Tibial artery (tissue), 4 donors: ENCODE measurements around the gene VPS54.

Experiments
- DNase-seq, 2 donors: peaks; one replicate each; pipeline ENCODE4 v3.0.0-alpha.2; 2019
- H3K27ac ChIP-seq, 2 donors: fragments of 200-600 bp; sonication (generic) in 1 of 2; 1 replicate in 1 of 2; 2 replicates in 1 of 2; pipeline ENCODE4 v1.5.1; 2018 to 2019; ENCODE audit warnings: mild to moderate bottlenecking in 1 of 2
- H3K27me3 ChIP-seq, 2 donors: fragments of 200-600 bp; sonication (generic) in 1 of 2; one replicate each; pipeline versions ENCODE4 v1.5.1 to v1.6.0; 2016 to 2019
- H3K36me3 ChIP-seq, 3 donors: fragments of 200-600 bp; sonication (generic) in 2 of 3; one replicate each; pipeline ENCODE4 v1.5.1; 2016 to 2019; ENCODE audit warnings: mild to moderate bottlenecking in 2 of 3
- H3K4me1 ChIP-seq, 4 donors: fragments of 200-600 bp; sonication (generic) in 2 of 4; 1 replicate in 3 of 4; 2 replicates in 1 of 4; pipeline ENCODE4 v1.5.1; 2016 to 2019
- H3K4me3 ChIP-seq, 2 donors: fragments of 200-600 bp; sonication (generic) in 1 of 2; 1 replicate in 1 of 2; 2 replicates in 1 of 2; pipeline ENCODE4 v1.5.1; 2018 to 2019; ENCODE audit warnings: mild to moderate bottlenecking in 2 of 2
- H3K9me3 ChIP-seq, 3 donors: fragments of 200-600 bp; sonication (generic) in 1 of 3; one replicate each; pipeline ENCODE4 v1.5.1; 2016 to 2019
- intact Hi-C: fragments of 100-400 bp; cut with DNase I; formaldehyde crosslinking; loops from one replicate; pipeline ENCODE4 v1.15.0; 2023; ENCODE audit warnings: low total_unique reads
- TF ChIP-seq, protein P1 (sequence below), 2 experiments: fragments of 200-600 bp in 1 of 2; fragments of 450-650 bp in 1 of 2; IDR thresholded peaks; one replicate each; pipeline ENCODE4 v1.5.1; 2017 to 2019; ENCODE audit warnings: antibody characterized with exemption in 2 of 2, mild to moderate bottlenecking in 1 of 2, moderate library complexity in 1 of 2

Gene VPS54

DNA sequence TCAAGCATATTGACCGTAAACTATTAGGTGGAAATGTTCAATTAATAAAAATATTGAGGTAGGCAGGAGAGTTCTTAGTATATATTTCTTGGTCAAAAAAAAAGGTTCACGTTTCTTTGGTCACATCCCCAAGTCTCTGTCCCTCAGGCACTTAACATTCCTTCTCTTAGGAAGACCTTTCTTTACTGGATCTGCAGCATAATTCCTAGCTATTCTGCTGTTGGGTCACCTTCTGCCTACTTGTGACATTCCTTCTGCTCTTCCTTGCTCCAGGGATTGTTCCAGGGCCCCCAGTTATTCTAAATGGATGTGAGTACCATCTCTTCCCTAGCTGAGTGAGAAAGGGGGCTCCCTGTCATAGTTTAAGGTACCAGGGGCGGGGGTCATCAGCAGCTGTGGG, 173.4 kb downstream of the VPS54 start:
- no peak for DNase-seq
- no peaks in the 10 kb centered on the region for H3K9me3 ChIP-seq
- H3K27me3 ChIP-seq: no peaks in the 10 kb centered on the region
- intact Hi-C loops: no loop called here
- H3K4me3 ChIP-seq: no peak overlapping the region
- peak overlapping the region; percentile 47 to 91 for H3K27ac ChIP-seq
- TF ChIP-seq, protein P1, sequence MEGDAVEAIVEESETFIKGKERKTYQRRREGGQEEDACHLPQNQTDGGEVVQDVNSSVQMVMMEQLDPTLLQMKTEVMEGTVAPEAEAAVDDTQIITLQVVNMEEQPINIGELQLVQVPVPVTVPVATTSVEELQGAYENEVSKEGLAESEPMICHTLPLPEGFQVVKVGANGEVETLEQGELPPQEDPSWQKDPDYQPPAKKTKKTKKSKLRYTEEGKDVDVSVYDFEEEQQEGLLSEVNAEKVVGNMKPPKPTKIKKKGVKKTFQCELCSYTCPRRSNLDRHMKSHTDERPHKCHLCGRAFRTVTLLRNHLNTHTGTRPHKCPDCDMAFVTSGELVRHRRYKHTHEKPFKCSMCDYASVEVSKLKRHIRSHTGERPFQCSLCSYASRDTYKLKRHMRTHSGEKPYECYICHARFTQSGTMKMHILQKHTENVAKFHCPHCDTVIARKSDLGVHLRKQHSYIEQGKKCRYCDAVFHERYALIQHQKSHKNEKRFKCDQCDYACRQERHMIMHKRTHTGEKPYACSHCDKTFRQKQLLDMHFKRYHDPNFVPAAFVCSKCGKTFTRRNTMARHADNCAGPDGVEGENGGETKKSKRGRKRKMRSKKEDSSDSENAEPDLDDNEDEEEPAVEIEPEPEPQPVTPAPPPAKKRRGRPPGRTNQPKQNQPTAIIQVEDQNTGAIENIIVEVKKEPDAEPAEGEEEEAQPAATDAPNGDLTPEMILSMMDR (IDR thresholded peaks at IDR 0.05): no peak
- H3K36me3 ChIP-seq: no peaks in the 10 kb centered on the region
- peaks cover 0 to 73% (median 34%) of the 10 kb centered on the region in 4 donors for H3K4me1 ChIP-seq

DNA sequence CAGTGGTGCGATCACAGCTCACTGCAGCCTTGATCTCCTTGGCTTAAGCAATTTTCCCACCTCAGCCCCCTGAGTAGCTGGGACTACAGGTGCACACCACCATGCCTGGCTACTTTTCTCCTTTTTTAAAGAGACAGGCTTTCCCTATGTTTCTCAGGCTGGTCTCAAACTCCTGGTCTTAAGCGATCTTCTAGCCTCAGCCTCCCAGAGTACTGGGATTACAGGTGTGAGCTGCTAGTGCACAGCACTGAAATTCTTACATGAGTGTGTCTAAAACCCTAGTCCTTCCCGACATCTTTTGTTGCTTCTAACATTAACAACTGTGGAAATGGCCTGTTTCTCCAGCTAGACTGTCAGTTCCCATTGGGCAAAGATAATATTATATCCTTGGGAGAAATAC, 174.6 kb downstream of the VPS54 start:
- H3K4me3 ChIP-seq: peak overlapping the region; percentile 12 to 89
- H3K9me3 ChIP-seq: no peaks in the 10 kb centered on the region
- DNase-seq: no peak
- no peaks in the 10 kb centered on the region for H3K27me3 ChIP-seq
- H3K4me1 ChIP-seq: peaks cover 0 to 65% (median 30%) of the 10 kb centered on the region in 4 donors
- TF ChIP-seq, protein P1 (IDR thresholded peaks at IDR 0.05): no peak
- intact Hi-C loops: no loop called here
- H3K27ac ChIP-seq: peak overlapping the region; percentile 47 to 91
- H3K36me3 ChIP-seq: no peaks in the 10 kb centered on the region

DNA sequence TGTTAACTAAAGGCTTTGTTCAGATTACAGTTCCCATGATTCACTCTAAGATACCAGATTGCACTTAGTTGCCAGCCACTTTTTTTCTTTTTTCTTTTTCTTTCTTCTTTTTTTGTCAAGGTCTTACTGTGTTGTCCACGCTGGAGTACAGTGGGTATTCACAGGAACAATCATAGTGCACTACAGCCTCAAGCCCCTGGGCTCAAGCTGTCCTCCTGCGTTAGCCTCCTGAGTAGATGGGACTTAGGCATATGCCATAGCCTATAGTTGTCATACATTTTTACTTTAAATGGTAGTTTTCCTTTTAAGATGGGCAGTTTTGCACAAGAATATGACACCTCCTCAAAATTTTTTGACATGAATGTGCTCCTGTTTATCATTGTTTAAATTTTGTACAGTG, 175.4 kb downstream of the VPS54 start:
- DNase-seq: no peak
- no peaks in the 10 kb centered on the region for H3K36me3 ChIP-seq
- peak overlapping the region; percentile 72 to 89 for H3K4me3 ChIP-seq
- H3K9me3 ChIP-seq: no peaks in the 10 kb centered on the region
- peak overlapping the region; percentile 91 to 98 for H3K27ac ChIP-seq
- peaks cover 0 to 65% (median 28%) of the 10 kb centered on the region in 4 donors for H3K4me1 ChIP-seq
- TF ChIP-seq, protein P1 (IDR thresholded peaks at IDR 0.05): no peak
- intact Hi-C loops: no loop called here
- H3K27me3 ChIP-seq: no peaks in the 10 kb centered on the region

DNA sequence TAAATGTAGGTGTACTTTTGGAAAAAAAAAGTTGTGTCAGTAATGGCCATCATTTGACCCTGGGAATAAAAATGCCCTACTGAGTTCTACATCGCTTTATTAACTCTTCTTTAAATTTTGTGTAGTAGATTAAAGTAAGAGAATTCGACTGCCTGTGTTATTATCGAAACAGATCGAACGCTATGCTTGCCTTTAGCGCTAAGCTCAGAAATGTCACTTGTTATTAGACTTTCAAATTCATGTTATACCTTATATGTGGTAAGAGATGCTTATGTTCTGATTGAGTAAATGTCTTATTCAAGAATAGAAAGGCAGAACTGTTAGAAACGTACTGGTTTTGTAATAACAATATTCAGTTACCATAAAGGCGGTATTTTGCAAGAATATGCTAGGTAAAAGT, 176.1 kb downstream of the VPS54 start:
- H3K4me1 ChIP-seq: peaks cover 0 to 65% (median 30%) of the 10 kb centered on the region in 4 donors
- intact Hi-C loops: no loop called here

DNA sequence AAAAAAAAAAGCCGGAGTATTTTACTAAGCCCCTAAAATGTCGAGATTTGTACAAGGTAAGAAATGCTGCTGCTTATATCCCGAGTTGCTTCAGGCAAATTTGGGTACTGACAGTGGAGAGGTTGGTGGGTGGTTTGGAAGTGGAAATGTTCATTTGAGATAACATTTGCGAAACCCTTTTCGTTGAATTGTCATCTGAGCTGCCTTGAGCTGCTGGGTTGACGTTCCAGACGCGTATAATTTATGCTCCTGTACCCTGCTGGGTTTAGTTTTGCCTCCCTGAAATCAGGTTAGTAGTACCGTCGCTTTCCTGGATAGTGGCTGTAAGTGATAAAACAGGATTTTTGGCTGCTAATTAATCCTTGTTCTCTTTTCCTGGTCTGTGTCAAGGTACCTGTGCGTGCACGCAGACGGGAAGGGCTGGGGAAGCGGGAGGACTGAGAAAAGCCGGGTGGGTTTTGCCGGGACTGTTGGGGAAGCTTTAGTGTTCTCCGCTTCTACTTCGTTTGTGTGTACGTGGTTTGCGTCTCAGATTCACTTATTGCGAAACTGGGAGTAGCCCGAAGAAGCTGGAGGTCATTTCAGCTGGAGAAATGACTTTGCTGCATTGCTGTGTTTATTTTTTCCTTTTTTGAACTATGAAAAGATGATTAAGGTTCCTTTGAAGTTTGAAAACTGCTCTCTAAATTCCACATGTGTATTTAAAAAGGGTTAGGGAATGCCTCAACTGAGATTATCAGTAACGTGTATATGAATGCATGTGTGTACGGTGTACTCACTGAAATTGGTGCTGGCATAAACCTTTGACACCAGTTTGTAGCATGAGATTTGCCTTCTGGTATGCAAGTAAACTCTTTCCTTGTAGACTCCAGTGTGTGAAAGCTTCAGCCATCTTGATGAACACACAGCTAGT, 176.8 kb downstream of the VPS54 start:
- Histone ChIP-seq H3K27me3 (no peaks in the 10 kb centered on the region), H3K27ac (peak overlapping the region; percentile 91 to 98), H3K36me3 (no peaks in the 10 kb centered on the region), H3K9me3 (no peaks in the 10 kb centered on the region), H3K4me3 (peak overlapping the region; percentile 72 to 89), H3K4me1 (peaks cover 0 to 69% (median 34%) of the 10 kb centered on the region in 4 donors)
- TF ChIP-seq, protein P1 (IDR thresholded peaks at IDR 0.05): peak in 1 of 2 experiments; percentile 15
- intact Hi-C loops: no loop called here
- peak; percentile 57 to 77 for DNase-seq

More for the DNA sequence above, 176.1 kb downstream of the VPS54 start:
- no peaks in the 10 kb centered on the region for H3K9me3 ChIP-seq
- H3K4me3 ChIP-seq: peak overlapping the region; percentile 72 to 89
- H3K36me3 ChIP-seq: no peaks in the 10 kb centered on the region
- H3K27ac ChIP-seq: peak overlapping the region; percentile 91 to 98
- no peaks in the 10 kb centered on the region for H3K27me3 ChIP-seq
- TF ChIP-seq, protein P1 (IDR thresholded peaks at IDR 0.05): no peak
- no peak for DNase-seq
